GM12878 (cell line): Measurements from ENCODE around the gene PPP2R1A. TPM values are rescaled to one million over a fixed set of nuclear protein-coding genes. Genes with fewer than 3 reads are reported as not detected.

ENCODE experiments used
- ATAC-seq: fragments of 200-7000 bp; cut with Tn5 transposase; 3 replicates; pipeline ENCODE4 v1.9.1; 2020; ENCODE audit warnings: mild to moderate bottlenecking, moderate library complexity
- BruUV-seq: library from RNA; stranded (reverse); fragments of 400-500 nt; replicated peaks from 2 replicates; lab custom pipeline; 2021; lab: Mats Ljungman, UMichigan
- CTCF ChIA-PET: fragments of 300-600 bp; sonication (Branson Sonifier 250); formaldehyde crosslinking; extraction: SDS; loops from one replicate; lab custom pipeline; 2021; ENCODE audit warnings: inconsistent platforms; lab: Yijun Ruan, JAX
- POLR2A ChIA-PET: fragments of 350-600 bp; formaldehyde crosslinking; extraction: SDS; loops from one replicate; lab custom pipeline; 2021; ENCODE audit warnings: inconsistent platforms; lab: Charles Lee
- RAD21 ChIA-PET: fragments of 300-600 bp; sonication (Branson Sonifier 250); formaldehyde crosslinking; loops from one replicate; lab custom pipeline; 2023; ENCODE audit warnings: antibody characterized with exemption; ENCODE audit not compliant: unreplicated experiment; lab: Charles Lee
- SMC1A ChIA-PET: fragments of 300-600 bp; sonication (Branson Sonifier 250); formaldehyde crosslinking; loops from one replicate; lab custom pipeline; 2023; ENCODE audit not compliant: unreplicated experiment, uncharacterized antibody; lab: Charles Lee
- DNase-seq: peaks from one replicate; pipeline ENCODE4 v3.0.0-alpha.2; 2011; ENCODE audit warnings: low read depth, low spot score
- FAIRE-seq: peaks from 3 replicates; lab custom pipeline; 2011; peaks lifted over from hg19 to GRCh38; lab: Jason Lieb, UNC
- H2AFZ ChIP-seq: 2 replicates; pipeline ENCODE4 v1.6.0; 2011; ENCODE audit warnings: low read depth, low read length, control low read depth; ENCODE audit not compliant: control insufficient read depth
- H3K27ac ChIP-seq: 2 replicates; pipeline ENCODE4 v1.5.1; 2011; ENCODE audit warnings: control low read depth; ENCODE audit not compliant: control insufficient read depth, insufficient read depth
- H3K27me3 ChIP-seq, 2 experiments: replicated peaks in 1 of 2; 2 replicates each; pipeline versions ENCODE4 v1.6.0 to v1.6.1; 2011; ENCODE audit warnings: low read length in 1 of 2; ENCODE audit not compliant: control insufficient read depth in 2 of 2, insufficient read depth in 2 of 2
- H3K36me3 ChIP-seq, 2 experiments: 2 replicates each; pipeline ENCODE4 v1.5.1; 2011; ENCODE audit warnings: low read length in 1 of 2; ENCODE audit not compliant: control insufficient read depth in 2 of 2, insufficient read depth in 2 of 2
- H3K4me1 ChIP-seq: 2 replicates; pipeline ENCODE4 v1.6.1; 2011; ENCODE audit warnings: mild to moderate bottlenecking, low read length, moderate library complexity, mixed read lengths; ENCODE audit not compliant: control insufficient read depth, insufficient read depth
- H3K4me2 ChIP-seq: 2 replicates; pipeline ENCODE4 v1.6.0; 2011; ENCODE audit warnings: control low read depth; ENCODE audit not compliant: control insufficient read depth, insufficient read depth
- H3K4me3 ChIP-seq: fragments of 200-600 bp; sonication (generic); 2 replicates; pipeline ENCODE4 v1.5.1; 2016
- H3K79me2 ChIP-seq: 2 replicates; pipeline ENCODE4 v1.6.0; 2011; ENCODE audit warnings: low read length; ENCODE audit not compliant: control insufficient read depth, insufficient read depth
- H3K9ac ChIP-seq: 2 replicates; pipeline ENCODE4 v1.8.0; 2011; ENCODE audit warnings: low read length, control low read depth, mixed read lengths; ENCODE audit not compliant: control insufficient read depth, insufficient read depth
- H3K9me3 ChIP-seq: replicated peaks from 3 replicates; pipeline ENCODE4 v1.5.1; 2011; ENCODE audit warnings: mild to moderate bottlenecking, low read length; ENCODE audit not compliant: control insufficient read depth, insufficient read depth
- H4K20me1 ChIP-seq: 2 replicates; pipeline ENCODE4 v1.6.0; 2011; ENCODE audit not compliant: control insufficient read depth, insufficient read depth
- BMI1 ChIP-seq: fragments of 450-650 bp; IDR thresholded peaks from 2 replicates; pipeline ENCODE4 v1.6.1; 2016; ENCODE audit warnings: mild to moderate bottlenecking, moderate library complexity, borderline replicate concordance
- MXI1 ChIP-seq: fragments of 150-350 bp; IDR thresholded peaks from 2 replicates; pipeline ENCODE4 v1.6.1; 2011; ENCODE audit warnings: low read depth, mild to moderate bottlenecking, inconsistent platforms, low read length, improper control_type of control experiment
- POLR2AphosphoS2 ChIP-seq: IDR thresholded peaks from 2 replicates; pipeline ENCODE4 v1.6.1; 2011; ENCODE audit warnings: low read depth, mild to moderate bottlenecking, low read length, improper control_type of control experiment, moderate library complexity
- ZNF274 ChIP-seq: IDR thresholded peaks from one replicate; pipeline ENCODE4 v1.8.0; 2011; ENCODE audit not compliant: insufficient read length, insufficient read depth
- WGBS: methylation state at CpG from one replicate; pipeline ENCODE4 v1.1.6; 2016; ENCODE audit warnings: low lambda C conversion rate; ENCODE audit not compliant: insufficient replicate concordance, insufficient coverage; ENCODE audit errors: missing lambda C conversion rate; 5-methylcytosine and 5-hydroxymethylcytosine counted together
- in situ Hi-C: fragments of 300-500 bp; cut with MboI; formaldehyde crosslinking; loops from 9 replicates; pipeline ENCODE4 v1.14.3; 2018; ENCODE audit warnings: mixed read lengths
- intact Hi-C: fragments of 100-400 bp; cut with micrococcal nuclease; formaldehyde crosslinking; loops from one replicate; pipeline ENCODE4 v1.14.2; 2022; ENCODE audit not compliant: unreplicated experiment
- polyA plus RNA-seq, 11 experiments: library from polyadenylated mRNA; depleted of rRNA in 4 of 11; unstranded in 6 of 11; stranded (reverse) in 5 of 11; fragments of >200 nt; fragmentation: Nextera tagmentation in 4 of 11; fragmentation: Illumina TruSeq in 1 of 11; extraction: Ambion mirVana in 4 of 11; extraction: Trizol in 1 of 11; gene quantifications; 1 replicate in 1 of 11; 2 replicates in 10 of 11; pipeline versions ENCODE4 v1.2.1 to v1.2.3, GENCODE V29; 2011 to 2016; ENCODE audit warnings: inconsistent platforms in 2 of 11, missing spikeins in 2 of 11, low read depth in 1 of 11
- total RNA-seq, 4 experiments: library from RNA; depleted of rRNA in 3 of 4; stranded (reverse); fragments of >200 nt in 3 of 4; fragmentation: Illumina TruSeq in 1 of 4; extraction: Trizol in 1 of 4; gene quantifications; 2 replicates each; pipeline versions ENCODE4 v1.2.1 to v1.2.3, GENCODE V29; 2013 to 2021
- TF ChIP-seq, protein P1 (sequence below): IDR thresholded peaks from 2 replicates; pipeline ENCODE4 v1.6.1; 2011; ENCODE audit warnings: mild to moderate bottlenecking, low read depth, low read length, moderate library complexity; ENCODE audit not compliant: insufficient replicate concordance

PPP2R1A gene
- total and polyA plus RNA-seq, 10 of the 15 experiments (the other 5 are each of a cell fraction or from before 2014, with no cell fraction given), result 16.0 to 359 (median 140) TPM

DNA sequence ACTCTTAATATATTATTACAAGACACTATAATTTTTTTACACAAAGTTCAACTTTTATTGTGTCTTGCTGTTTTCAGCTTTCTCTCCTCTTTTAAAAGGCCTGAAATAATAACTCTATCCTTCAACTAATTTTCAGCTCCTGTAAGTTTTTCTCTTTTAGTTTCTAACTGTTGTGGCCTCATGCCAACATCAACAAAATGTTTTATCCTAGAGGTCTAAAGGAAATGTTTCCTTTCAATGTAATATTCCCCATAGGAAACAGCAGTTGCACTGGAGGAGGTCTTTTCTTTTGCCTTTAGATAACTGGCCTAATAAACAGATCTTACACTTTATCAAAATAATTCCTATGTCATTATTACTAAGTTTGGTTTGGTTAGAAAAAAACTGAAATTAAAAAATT is 41.6 kb upstream of the PPP2R1A start:
- H3K27me3 ChIP-seq, result no peaks in the 10 kb centered on the region
- H3K9ac ChIP-seq, result no peak overlapping the region
- SMC1A ChIA-PET, result no interaction called here
- RAD21 ChIA-PET, result no interaction called here
- ATAC-seq, result no peak
- no peak for DNase-seq
- intact Hi-C loops, result no loop called here
- no peaks in the 10 kb centered on the region; the same call in 1 of the 3 replicates for H3K9me3 ChIP-seq
- H3K36me3 ChIP-seq, result no peaks in the 10 kb centered on the region
- POLR2A ChIA-PET, result no interaction called here
- no peak for FAIRE-seq
- CTCF ChIA-PET, result no interaction called here
- H3K4me2 ChIP-seq, result no peak overlapping the region
- no peaks in the 10 kb centered on the region for H3K79me2 ChIP-seq
- BruUV-seq, result no TSS peak
- no peak overlapping the region for H3K27ac ChIP-seq
- no peak overlapping the region for H3K4me3 ChIP-seq
- H4K20me1 ChIP-seq, result no peaks in the 10 kb centered on the region
- in situ Hi-C loops, result no loop called here
- TF ChIP-seq MXI1 (no peak), BMI1 (no peak)
- TF ChIP-seq, protein P1, sequence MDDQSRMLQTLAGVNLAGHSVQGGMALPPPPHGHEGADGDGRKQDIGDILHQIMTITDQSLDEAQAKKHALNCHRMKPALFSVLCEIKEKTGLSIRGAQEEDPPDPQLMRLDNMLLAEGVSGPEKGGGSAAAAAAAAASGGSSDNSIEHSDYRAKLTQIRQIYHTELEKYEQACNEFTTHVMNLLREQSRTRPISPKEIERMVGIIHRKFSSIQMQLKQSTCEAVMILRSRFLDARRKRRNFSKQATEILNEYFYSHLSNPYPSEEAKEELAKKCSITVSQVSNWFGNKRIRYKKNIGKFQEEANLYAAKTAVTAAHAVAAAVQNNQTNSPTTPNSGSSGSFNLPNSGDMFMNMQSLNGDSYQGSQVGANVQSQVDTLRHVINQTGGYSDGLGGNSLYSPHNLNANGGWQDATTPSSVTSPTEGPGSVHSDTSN, result no peak
- no peaks in the 10 kb centered on the region for H3K4me1 ChIP-seq
- H2AFZ ChIP-seq, result no peak overlapping the region

GRCh38 chr19:52155596-52156359 is 34.1 kb upstream of the PPP2R1A start:
- ChIA-PET CTCF (no interaction called here), POLR2A (no interaction called here), RAD21 (no interaction called here), SMC1A (no interaction called here)
- peak; percentile 68 for TF ChIP-seq ZNF274
- no peak for TF ChIP-seq POLR2AphosphoS2
- ATAC-seq (no peak), DNase-seq (no peak), FAIRE-seq (no peak)
- Histone ChIP-seq H3K79me2 (no peaks in the 10 kb centered on the region), H4K20me1 (no peaks in the 10 kb centered on the region), H3K27me3 (no peaks in the 10 kb centered on the region), H3K27ac (no peak overlapping the region), H3K4me3 (no peak overlapping the region), H3K4me2 (no peak overlapping the region), H2AFZ (no peak overlapping the region), H3K4me1 (no peaks in the 10 kb centered on the region), H3K36me3 (peaks cover 0 to 7% of the 10 kb centered on the region in 2 experiments; a peak in 1 of 4 replicates), H3K9me3 (peaks cover 39% of the 10 kb centered on the region), H3K9ac (no peak overlapping the region)
- intact Hi-C loops (no loop called here), in situ Hi-C loops (no loop called here)
- WGBS, result 95% methylated on average over 15 of the region's 15 CpGs
- BruUV-seq, result no TSS peak
